Nasal cavity respiratory epithelium epithelial cell of viscerocranial mucosa (primary cell): Measurements from ENCODE around the gene CRLF2. TPM values are rescaled to one million over a fixed set of nuclear protein-coding genes. Genes with fewer than 3 reads are reported as not detected.

Experiments
- total RNA-seq: library from RNA; depleted of rRNA; stranded (reverse); fragments of >200 nt; gene quantifications from 2 replicates; pipeline ENCODE4 v1.2.3, GENCODE V29; 2014

The CRLF2 gene, protein sequence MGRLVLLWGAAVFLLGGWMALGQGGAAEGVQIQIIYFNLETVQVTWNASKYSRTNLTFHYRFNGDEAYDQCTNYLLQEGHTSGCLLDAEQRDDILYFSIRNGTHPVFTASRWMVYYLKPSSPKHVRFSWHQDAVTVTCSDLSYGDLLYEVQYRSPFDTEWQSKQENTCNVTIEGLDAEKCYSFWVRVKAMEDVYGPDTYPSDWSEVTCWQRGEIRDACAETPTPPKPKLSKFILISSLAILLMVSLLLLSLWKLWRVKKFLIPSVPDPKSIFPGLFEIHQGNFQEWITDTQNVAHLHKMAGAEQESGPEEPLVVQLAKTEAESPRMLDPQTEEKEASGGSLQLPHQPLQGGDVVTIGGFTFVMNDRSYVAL
- total RNA-seq: not detected in 2 replicates

DNA sequence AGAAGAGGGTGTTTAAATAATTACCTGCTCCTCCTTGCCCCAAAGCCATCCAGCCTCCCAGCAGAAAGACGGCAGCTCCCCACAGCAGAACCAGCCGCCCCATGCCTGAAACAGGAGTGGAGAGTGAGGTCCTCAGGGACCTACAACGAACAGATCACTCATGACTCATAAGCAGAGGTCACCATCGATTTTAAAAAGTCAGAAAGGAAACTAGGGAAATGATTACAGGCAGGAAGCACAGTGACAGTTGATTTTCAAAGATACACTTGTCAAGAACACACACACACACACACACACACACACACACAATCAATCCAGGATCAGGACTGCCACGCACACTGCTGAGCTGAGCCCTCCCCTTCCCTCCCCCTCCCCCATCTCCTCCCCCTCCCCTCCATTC is at the start of gene CRLF2:
Gene CRLF2 (minus strand): TSS at position 118 of the 400 bp plus-strand sequence. CDS start 15 bp downstream, at position 103.

Other genes starting within 250 kb of the CRLF2 start
- gene CSF2RA, start 56.2 kb upstream of the CRLF2 start, total RNA-seq: 0.14 and 0.34 TPM in 2 replicates
- not detected in 2 replicates for gene IL3RA, start 124.1 kb upstream of the CRLF2 start, total RNA-seq
- 211 and 314 TPM in 2 replicates for gene SLC25A6, start 179.5 kb upstream of the CRLF2 start, total RNA-seq
- gene ASMTL, start 240.3 kb upstream of the CRLF2 start, total RNA-seq: 7.2 and 8.6 TPM in 2 replicates